Smooth muscle cell (in vitro differentiated cells): ENCODE results near the gene USHBP1. TPM values are rescaled to one million over a fixed set of nuclear protein-coding genes. Genes with fewer than 3 reads are reported as not detected.

Experiments
- DNase-seq: peaks from one replicate; lab custom pipeline; 2025; ENCODE audit not compliant: unreplicated experiment; lab: John Stamatoyannopoulos, UW
- H2AFZ ChIP-seq: fragments of 200-600 bp; sonication (generic); 2 replicates; pipeline ENCODE4 v1.6.0; 2016; ENCODE audit warnings: antibody characterized with exemption, low read depth, mild to moderate bottlenecking
- H3F3A ChIP-seq: fragments of 200-600 bp; sonication (generic); 2 replicates; pipeline ENCODE4 v1.6.0; 2017; ENCODE audit warnings: antibody characterized with exemption, low read depth
- H3K27ac ChIP-seq: fragments of 200-600 bp; sonication (generic); 2 replicates; pipeline ENCODE4 v1.5.1; 2016; ENCODE audit warnings: low read depth, mild to moderate bottlenecking
- H3K27me3 ChIP-seq: fragments of 200-600 bp; sonication (generic); 2 replicates; pipeline ENCODE4 v1.6.1; 2016; ENCODE audit warnings: low read depth, mild to moderate bottlenecking
- H3K36me3 ChIP-seq: fragments of 200-600 bp; sonication (generic); 2 replicates; pipeline ENCODE4 v1.5.1; 2016; ENCODE audit warnings: low read depth
- H3K4me1 ChIP-seq: fragments of 200-600 bp; sonication (generic); 2 replicates; pipeline ENCODE4 v1.5.1; 2016; ENCODE audit warnings: low read depth
- H3K4me2 ChIP-seq: fragments of 200-600 bp; sonication (generic); 2 replicates; pipeline ENCODE4 v1.6.0; 2016; ENCODE audit warnings: mild to moderate bottlenecking
- H3K4me3 ChIP-seq: fragments of 200-600 bp; sonication (generic); 2 replicates; pipeline ENCODE4 v1.5.1; 2016; ENCODE audit warnings: mild to moderate bottlenecking
- H3K79me2 ChIP-seq: fragments of 200-600 bp; sonication (generic); 2 replicates; pipeline ENCODE4 v1.6.0; 2016; ENCODE audit warnings: low read depth, mild to moderate bottlenecking
- H3K9ac ChIP-seq: fragments of 200-600 bp; sonication (generic); 2 replicates; pipeline ENCODE4 v1.6.0; 2016; ENCODE audit warnings: low read depth
- H3K9me3 ChIP-seq: fragments of 200-600 bp; sonication (generic); replicated peaks from 2 replicates; pipeline ENCODE4 v1.5.1; 2016; ENCODE audit warnings: low read depth
- H4K20me1 ChIP-seq: fragments of 200-600 bp; sonication (generic); 2 replicates; pipeline ENCODE4 v1.6.0; 2016; ENCODE audit warnings: low read depth
- CTCF ChIP-seq: fragments of 200-600 bp; sonication (generic); IDR thresholded peaks from 2 replicates; pipeline ENCODE4 v1.5.1; 2017; ENCODE audit warnings: borderline replicate concordance, mild to moderate bottlenecking, antibody characterized with exemption; ENCODE audit not compliant: insufficient read depth, poor library complexity, severe bottlenecking
- WGBS: methylation state at CpG from one replicate; pipeline ENCODE4 v1.1.7; 2016; ENCODE audit warnings: low lambda C conversion rate; 5-methylcytosine and 5-hydroxymethylcytosine counted together
- polyA plus RNA-seq: library from polyadenylated mRNA; unstranded; fragments of >200 nt; fragmentation: Nextera tagmentation; extraction: Ambion mirVana; gene quantifications from 2 replicates; pipeline ENCODE4 v1.2.1, GENCODE V29; 2016
- total RNA-seq: library from RNA; depleted of rRNA; stranded (reverse); fragments of >200 nt; gene quantifications from 2 replicates; pipeline ENCODE4 v1.2.3, GENCODE V29; 2014

Gene USHBP1
- total and polyA plus RNA-seq, 2 experiments from 2014 or later: not detected

- WGBS: 44% methylated on average over 16 of the region's 16 CpGs
- H2AFZ ChIP-seq: peak overlapping the region; percentile 15
- no peaks in the 10 kb centered on the region for H3K36me3 ChIP-seq
- H4K20me1 ChIP-seq: no peaks in the 10 kb centered on the region
- no peak for TF ChIP-seq CTCF
- no peaks in the 10 kb centered on the region for H3K79me2 ChIP-seq
- H3K27me3 ChIP-seq: no peaks in the 10 kb centered on the region
- peak overlapping the region; percentile 71 for H3K27ac ChIP-seq
- peaks cover 5% of the 10 kb centered on the region for H3K4me1 ChIP-seq
- no peak for DNase-seq
- peak overlapping the region; percentile 84 for H3K9ac ChIP-seq
- H3K9me3 ChIP-seq: no peaks in the 10 kb centered on the region
- no peaks in the 10 kb centered on the region for H3F3A ChIP-seq
- H3K4me3 ChIP-seq: peak overlapping the region; percentile 74
- H3K4me2 ChIP-seq: peak overlapping the region; percentile 91
Observed at GRCh38 chr19:17214508-17215126, 49.9 kb downstream of the USHBP1 start.

- no peaks in the 10 kb centered on the region for H4K20me1 ChIP-seq
- WGBS: 100% methylated on average over 5 of the region's 5 CpGs
- H3K79me2 ChIP-seq: no peaks in the 10 kb centered on the region
- H3K9me3 ChIP-seq: no peaks in the 10 kb centered on the region
- TF ChIP-seq CTCF: no peak
- no peaks in the 10 kb centered on the region for H3F3A ChIP-seq
- H2AFZ ChIP-seq: no peak overlapping the region
- DNase-seq: no peak
- no peaks in the 10 kb centered on the region for H3K27me3 ChIP-seq
- H3K4me3 ChIP-seq: no peak overlapping the region
- H3K4me1 ChIP-seq: peaks cover 5% of the 10 kb centered on the region
- H3K36me3 ChIP-seq: no peaks in the 10 kb centered on the region
- H3K4me2 ChIP-seq: no peak overlapping the region
- no peak overlapping the region for H3K9ac ChIP-seq
- H3K27ac ChIP-seq: no peak overlapping the region
Observed at GRCh38 chr19:17213334-17213733, 51.2 kb downstream of the USHBP1 start.

GRCh38 chr19:17211547-17212446, 52.7 kb downstream of the USHBP1 start:
- Histone ChIP-seq H3K4me2 (no peak overlapping the region), H3K36me3 (no peaks in the 10 kb centered on the region), H3K4me1 (peaks cover 5% of the 10 kb centered on the region), H3K9ac (no peak overlapping the region), H3K4me3 (no peak overlapping the region), H4K20me1 (no peaks in the 10 kb centered on the region), H3K79me2 (no peaks in the 10 kb centered on the region), H3K27me3 (no peaks in the 10 kb centered on the region), H3K9me3 (no peaks in the 10 kb centered on the region), H3K27ac (no peak overlapping the region), H3F3A (no peaks in the 10 kb centered on the region), H2AFZ (no peak overlapping the region)
- TF ChIP-seq CTCF: no peak
- 96% methylated on average over 38 of the region's 58 CpGs for WGBS
- no peak for DNase-seq
